Skeletal muscle cell (primary cell): ENCODE data around the gene FAM98C.
"Not testable (repeated sequence)": the region's sequence is repeated elsewhere in the genome, so short reads cannot be mapped to it uniquely, and the experiment has no call there.

ENCODE experiments used
- DNase-seq: peaks from one replicate; pipeline ENCODE4 v3.0.0-alpha.2; 2010; ENCODE audit warnings: low read depth
- H3K4me3 ChIP-seq: 2 replicates; pipeline ENCODE4 v1.5.1; 2011; ENCODE audit warnings: low read depth, mild to moderate bottlenecking, control low read depth, low read length, moderate library complexity

Gene FAM98C

DNA sequence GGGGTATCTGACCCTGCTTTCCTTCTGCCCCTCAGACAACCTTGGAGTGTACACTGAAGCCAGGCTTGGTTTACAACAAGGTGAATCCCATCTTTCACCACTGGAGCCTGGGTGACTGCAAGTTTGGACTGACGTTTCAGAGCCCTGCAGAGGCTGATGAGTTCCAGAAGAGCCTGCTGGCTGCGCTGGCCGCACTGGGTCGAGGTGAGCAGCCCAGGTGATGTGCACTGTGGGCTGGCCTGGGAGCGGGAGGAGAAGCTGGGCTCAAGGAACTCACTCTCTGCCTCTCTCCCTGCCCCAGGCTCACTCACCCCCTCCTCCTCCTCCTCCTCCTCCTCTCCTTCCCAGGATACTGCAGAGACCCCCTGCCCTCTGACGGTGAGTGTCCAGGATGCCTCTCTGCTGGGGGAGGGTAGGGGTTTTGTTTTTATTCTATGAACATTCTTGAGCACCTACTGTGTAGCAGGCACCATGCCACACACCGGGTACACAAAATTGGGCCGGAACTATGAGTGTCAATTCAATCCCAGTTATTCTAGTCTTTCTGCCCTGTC is 10.9 kb upstream of the FAM98C start:
- H3K4me3 ChIP-seq = no peak overlapping the region
- no peak for DNase-seq

DNA sequence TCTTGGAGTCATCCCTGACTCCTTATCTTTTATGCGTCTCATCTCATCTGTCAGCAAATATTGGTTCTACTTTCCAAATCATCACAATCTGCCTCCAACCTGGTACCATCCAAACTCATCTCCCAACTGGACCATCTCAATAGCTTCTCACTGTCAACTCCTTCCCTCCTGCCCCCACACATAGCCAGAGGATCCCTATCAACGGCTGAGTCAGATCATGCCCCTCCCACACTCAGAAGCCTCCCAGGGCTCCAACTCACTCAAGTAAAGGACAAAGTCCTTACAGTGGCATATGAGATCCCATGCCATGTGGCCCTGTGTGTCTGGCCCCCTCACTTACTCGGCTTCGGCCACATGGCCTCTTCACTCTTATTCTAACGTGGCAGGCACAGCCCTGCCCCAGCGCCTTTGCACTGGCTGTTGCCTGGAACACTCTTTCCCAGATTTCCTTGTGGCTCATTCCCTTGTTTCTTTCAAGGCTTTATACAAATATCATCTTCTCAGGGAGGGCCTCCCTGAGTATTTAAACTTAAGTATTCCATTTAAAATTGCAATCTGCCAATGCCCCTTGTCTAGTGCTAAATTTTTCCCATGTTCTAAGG is 10.1 kb upstream of the FAM98C start:
- H3K4me3 ChIP-seq = no peak overlapping the region
- no peak for DNase-seq

DNA sequence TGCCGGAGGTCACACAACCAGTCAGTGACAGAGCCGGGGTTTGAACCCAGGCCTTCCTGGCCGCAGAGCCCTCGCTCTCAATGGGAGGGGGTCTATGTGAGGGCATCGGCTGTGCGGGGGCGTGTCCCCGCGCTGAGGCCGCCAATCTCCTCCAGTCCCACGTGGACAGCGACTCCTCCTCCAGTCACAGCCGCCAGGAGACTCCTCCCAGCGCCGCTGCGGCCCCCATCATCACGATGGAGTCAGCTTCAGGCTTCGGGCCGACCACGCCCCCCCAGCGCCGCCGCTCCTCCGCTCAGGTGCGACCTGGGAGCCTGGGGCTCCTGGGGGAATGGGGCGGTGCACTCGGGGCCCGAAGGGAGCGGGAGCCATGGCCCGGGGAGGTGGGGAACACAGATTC is 8.4 kb upstream of the FAM98C start:
- no peak overlapping the region for H3K4me3 ChIP-seq

DNA sequence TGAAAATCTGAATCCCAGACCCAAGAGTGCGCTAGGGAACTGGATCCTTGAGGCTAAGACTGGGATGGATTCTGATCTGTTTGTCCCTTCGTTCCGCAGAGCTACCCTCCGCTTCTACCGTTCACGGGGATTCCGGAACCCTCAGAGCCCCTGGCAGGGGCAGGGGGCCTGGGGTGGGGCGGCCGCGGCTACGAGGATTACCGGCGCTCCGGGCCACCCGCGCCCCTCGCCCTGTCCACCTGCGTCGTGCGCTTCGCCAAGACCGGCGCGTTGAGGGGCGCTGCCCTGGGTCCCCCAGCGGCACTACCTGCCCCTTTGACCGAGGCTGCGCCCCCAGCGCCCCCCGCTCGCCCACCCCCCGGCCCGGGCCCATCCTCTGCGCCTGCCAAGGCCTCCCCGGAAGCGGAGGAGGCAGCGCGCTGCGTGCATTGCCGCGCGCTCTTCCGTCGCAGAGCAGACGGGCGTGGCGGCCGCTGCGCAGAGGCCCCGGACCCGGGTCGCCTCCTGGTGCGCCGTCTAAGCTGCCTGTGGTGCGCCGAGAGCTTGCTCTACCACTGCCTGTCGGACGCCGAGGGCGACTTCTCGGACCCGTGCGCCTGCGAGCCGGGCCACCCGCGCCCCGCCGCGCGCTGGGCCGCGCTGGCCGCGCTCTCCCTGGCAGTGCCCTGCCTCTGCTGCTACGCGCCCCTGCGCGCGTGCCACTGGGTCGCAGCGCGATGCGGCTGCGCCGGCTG is 7.3 kb upstream of the FAM98C start:
- no peak overlapping the region for H3K4me3 ChIP-seq
- DNase-seq = no peak

More for the DNA sequence above, 8.4 kb upstream of the FAM98C start:
- no peak for DNase-seq

DNA sequence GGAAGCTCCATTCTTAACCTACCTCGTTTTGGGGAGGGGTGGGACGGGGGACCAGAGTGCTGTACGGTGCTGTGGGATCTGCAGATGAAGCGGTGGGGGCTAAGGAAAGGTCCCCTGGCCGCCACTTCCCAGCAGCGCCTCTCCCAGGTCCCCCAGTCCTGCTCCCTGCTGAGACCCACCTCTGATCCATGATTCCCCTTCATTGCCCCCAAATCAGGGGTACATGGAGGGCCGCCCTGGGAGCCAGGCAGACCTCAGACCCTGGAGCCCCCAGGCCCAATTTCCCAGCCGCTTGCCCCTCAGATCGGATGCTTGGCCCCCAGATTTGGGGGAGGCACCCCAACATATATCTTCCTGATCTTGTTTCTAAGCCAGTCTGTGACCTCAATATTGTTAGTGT is 3.8 kb upstream of the FAM98C start:
- DNase-seq = no peak
- no peak overlapping the region for H3K4me3 ChIP-seq

DNA sequence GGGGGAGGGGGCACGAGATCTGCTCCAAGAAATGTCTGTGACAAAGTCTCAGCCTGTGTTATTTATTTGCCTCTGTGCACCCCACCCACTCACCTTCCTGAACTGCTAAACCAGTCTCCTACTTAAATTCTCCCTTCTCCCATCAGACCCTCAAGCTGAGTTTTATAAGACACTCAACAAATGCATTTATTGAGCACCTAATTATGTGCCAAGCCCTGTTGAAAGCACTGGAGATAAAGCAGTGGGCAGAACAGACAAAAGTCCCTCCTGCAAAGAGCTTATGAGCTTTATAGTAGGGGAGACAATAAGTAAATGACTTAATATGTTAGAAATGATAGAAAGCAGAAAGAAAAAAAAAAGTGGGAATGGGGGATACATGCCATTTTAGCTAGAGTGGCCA is 3.4 kb upstream of the FAM98C start:
- H3K4me3 ChIP-seq = no peak overlapping the region
- no peak for DNase-seq

DNA sequence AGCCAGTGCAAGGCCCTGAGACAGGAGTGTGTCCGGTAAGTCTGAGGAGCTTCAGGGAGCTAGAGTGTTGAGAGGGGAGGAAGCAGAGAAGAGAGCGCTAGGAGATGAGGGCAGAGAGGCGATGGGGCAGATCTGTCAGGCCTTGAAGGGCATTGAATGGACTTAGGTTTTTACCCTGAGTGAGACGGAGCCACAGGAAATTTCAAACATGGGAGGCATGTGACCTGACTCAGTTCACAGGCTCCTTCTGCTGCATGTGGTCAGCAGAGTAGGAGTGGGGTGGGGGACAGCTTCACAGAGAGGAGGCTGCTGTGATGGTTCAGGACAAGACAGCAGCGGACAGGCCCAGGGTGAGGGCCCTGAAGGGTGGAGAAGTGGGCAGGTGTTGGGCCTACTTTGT is 2.5 kb upstream of the FAM98C start:
- no peak overlapping the region for H3K4me3 ChIP-seq
- no peak for DNase-seq

DNA sequence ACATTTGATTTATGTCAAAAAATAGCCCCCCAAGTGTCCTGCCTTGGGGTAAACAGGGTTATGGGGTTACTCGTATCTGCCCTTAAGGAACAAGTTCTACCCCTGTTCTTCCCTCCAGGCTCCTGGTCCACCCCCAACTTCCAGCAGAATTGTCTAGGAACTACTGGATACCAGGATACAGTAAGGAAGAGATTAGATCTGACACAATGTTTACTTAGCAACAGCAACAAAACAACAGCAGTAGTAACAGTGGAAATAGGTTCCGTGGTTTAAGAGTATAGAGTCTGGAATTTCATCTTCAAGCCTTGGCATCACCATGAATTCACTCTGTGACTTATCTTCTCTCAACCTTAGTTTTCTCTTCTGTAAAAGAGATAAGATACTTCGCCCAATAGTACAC is 1.7 kb upstream of the FAM98C start:
- no peak overlapping the region for H3K4me3 ChIP-seq
- no peak for DNase-seq

DNA sequence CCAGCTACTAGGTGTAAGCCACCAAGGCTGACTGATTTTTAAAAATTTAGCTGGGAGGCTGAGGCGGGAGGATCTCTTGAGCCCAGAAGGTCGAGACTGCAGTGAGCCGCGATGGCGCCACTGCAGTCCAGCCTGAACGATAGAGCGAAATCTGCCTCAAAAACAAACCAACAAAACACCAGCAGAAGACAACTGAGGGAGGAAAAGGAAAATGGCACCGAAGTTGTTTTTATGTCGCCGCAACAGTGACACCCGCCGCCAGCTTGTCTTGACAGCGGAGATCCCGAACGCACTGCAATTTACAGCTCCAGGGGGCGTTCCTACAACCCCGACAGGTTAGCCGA is 298 bp upstream of the FAM98C start:
- peak overlapping the region; percentile 76 for H3K4me3 ChIP-seq
- DNase-seq = no peak

DNA sequence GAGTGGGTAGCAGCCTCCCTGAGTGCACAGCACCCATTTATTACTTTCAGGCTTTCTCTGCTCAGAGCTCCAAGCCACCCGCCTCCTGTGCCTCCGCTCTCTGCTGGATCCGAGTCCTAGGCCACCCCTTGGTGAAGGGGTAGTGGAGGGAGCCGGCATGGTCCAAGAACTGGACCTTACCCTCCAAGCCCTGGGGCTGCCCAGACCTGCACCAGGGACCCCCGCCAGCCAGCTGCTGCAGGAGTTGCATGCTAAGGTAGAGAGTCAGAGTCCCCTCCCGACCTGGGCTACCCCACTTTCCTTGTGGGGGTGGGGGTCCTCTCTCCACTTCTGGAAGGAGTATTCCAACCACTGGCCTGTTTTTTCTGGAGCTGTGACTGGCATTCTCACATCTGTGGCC is 2.0 kb downstream of the FAM98C start:
- DNase-seq = no peak
- H3K4me3 ChIP-seq = no peak overlapping the region

DNA sequence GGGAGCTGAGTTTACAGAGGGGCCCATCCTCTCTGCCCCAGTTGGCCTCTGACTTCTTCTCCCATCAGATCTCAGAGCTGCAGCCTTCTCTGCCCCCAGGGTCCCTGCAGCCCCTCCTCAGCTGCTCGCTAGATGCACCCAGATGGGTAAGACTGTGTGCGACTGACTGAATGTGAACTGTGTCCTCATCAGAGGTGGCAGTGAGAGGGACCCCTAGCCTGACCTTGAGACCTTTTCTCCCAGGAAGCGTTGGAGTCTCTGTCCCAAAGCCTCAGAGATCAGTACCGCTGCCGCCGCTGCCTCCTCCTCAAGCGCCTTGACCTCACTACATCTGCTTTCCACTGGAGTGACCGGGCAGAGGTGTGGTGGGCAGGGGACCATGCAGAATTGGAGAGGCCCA is 2.4 kb downstream of the FAM98C start:
- no peak for DNase-seq

DNA sequence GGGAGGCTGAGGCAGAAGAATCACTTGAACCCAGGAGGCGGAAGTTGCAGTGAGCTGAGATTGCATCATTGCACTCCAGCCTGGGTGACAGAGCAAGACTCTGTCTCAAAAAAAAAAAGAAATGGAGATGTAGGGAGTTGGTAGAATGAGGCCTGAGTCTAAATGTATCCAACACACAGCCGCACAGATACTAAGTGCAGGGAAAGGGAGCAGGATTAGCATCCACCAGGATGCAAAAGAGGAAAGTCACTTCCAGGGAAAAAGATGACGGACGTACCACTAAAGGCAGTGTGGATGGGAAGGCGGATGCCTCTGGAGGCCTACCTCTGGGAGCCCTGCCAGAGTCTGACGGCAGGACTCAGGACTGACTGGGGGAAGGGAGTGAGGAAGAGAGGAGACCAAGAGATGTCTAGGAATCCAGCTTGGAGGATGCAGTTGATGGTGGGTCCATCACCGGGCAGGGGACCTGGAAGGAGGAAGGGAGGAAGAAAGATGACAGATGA is 6.8 kb downstream of the FAM98C start:
- no peak overlapping the region for H3K4me3 ChIP-seq
- peak; percentile 31 for DNase-seq

More for the DNA sequence above, 2.4 kb downstream of the FAM98C start:
- no peak overlapping the region for H3K4me3 ChIP-seq

DNA sequence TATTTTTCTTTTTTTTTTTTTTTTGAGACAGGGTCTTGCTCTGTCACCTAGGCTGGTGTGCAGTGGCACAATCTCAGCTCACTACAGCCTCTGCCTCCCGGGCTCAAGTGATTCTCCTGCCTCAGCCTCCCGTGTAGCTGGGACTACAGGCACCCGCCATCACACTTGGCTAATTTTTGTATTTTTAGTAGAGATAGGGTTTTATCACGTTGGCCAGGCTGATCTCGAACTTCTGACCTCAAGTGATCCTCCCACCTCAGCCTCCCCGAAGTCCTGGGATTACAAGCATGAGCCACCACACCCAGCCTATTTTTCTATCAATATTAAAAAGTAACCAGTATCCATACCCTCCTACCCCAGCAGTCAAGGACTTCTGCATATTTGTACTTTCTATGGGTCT is 7.5 kb downstream of the FAM98C start:
- H3K4me3 ChIP-seq, DNase-seq: not testable (repeated sequence)

DNA sequence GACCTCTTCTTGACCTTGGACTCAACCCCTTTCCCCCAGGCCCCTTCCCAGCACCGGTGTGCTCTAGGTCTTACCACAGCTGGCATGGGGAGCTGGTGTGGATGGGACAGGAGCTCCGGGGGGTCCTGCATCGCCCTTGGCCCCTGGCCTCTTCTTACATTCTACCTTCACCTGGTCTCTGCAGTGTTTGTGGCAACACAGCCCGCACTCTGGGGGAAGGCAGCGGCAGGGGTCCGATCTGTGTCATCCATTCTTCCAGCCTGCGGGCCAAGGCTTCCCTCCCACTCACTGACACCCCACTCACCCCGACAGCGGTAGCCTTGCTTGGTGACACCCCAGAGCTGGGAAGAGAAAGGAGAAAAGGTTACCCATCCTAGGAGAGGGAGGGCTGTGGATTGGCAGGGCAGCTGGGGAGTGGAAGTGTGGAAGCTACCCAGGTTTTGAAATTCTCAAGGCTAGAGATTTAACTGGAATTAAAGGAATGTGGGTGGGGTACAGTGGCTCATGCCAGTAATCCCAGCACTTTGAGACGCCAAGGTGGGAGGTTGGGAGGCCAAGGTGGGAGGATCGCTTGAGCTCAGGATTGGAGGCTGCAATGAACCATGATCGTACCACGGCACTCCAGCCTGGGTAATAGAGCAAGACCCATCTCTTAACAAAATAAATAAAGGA is 8.3 kb downstream of the FAM98C start:
- no peak overlapping the region for H3K4me3 ChIP-seq
- no peak for DNase-seq

DNA sequence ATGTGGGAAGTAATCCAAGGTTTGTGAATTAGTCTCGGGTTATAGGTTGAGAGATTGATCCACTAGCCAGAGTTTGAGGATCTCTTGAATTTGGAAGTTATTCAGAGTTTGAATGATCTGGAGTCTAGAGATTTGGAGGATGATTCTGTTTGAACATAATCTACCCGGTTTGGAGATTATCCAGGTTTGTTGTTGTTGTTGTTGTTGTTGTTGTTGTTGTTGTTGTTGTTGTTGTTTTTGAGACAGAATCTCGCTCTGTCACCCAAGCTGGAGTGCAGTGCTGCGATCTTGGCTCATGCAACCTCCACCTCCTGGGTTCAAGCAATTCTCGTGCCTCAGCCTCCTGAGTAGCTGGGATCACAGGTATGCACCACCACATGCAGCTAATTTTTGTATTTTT is 9.0 kb downstream of the FAM98C start:
- H3K4me3 ChIP-seq, DNase-seq: not testable (repeated sequence)

DNA sequence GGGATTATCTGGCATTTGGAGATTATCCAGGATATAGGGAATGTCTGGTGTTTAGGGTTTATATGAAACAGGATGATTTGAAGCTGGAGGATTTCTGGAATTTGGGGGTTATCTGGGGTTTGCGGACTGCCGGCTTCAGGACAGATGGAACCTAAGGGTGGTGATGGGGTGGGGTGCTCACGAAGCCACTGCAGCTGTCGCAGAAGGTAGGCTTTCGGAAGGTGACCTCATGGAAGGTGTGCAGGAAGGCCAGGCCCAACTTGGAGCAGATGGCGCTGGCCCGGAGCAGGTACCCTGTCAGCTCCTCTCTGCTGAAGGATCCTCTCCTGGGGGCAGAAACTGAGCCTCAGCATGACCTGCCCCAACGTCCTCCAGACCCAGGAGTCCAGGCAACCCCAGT is 9.6 kb downstream of the FAM98C start:
- no peak for DNase-seq
- no peak overlapping the region for H3K4me3 ChIP-seq

DNA sequence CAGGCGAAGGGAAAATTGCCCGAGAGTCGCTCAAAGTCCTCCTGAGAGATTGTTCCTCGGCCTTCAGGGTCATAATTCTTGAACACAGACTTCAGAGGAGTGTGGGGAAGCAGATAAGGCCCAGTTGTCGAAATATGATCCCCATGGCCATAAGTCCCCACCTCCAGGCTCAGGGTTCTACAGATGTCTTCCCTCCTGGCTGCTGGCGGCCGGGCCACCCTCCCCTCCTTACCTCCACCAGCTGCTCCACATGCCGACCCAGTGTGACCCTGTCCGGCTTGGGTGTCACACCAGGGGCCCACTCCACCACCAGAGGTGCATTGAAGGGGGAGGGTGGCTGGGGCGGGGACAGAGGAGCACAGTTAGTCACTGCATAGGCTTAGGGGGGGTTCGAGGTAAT is 10.1 kb downstream of the FAM98C start:
- no peak overlapping the region for H3K4me3 ChIP-seq
- DNase-seq = no peak

DNA sequence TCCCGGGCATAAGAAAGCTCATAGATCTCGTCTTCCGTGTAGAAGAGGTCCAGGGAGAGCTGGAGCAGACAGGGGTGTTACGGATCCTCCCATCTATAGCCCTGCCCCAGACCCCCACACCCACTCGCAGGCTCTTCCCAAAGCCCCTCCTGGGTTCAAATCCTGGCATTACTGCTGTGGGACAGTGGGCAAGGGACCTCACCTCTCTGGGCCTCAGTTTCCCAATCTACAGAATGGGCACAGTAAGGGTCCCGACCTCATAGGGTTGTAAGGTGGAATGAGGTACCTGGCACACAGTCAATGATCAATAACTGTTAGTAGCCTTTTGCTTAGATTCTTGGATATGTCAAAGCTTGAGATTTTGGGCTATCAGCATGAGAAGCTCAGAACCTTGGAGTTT is 10.5 kb downstream of the FAM98C start:
- DNase-seq = no peak
- H3K4me3 ChIP-seq = no peak overlapping the region

DNA sequence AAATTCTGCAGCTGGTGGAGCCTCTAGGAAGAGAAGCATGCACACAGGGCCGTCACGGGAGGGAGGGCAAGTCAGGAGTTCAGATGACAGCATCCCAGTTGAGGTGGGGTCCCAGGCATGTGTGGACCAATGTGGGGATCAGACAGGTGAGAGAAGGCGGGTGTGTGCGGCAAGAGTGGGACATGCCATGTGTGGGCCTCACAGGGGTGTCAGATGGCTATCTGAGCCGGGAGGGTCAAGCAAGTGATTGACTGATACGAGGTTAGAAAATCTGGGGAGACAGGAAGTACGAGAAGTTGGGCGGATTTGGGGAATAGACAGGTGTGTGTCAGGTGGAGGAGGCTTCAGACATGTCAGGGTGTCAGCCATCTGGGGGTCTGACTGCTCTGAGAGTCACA is 14.3 kb downstream of the FAM98C start:
- H3K4me3 ChIP-seq = no peak overlapping the region
- DNase-seq = no peak
